Panc1 (cell line): ENCODE measurements around the gene GMPPB.

Experiments
- CTCF ChIP-seq: fragments of 450-650 bp; IDR thresholded peaks from 2 replicates; pipeline ENCODE4 v1.5.1; 2017; ENCODE audit warnings: mild to moderate bottlenecking
- POLR2AphosphoS5 ChIP-seq: IDR thresholded peaks from 2 replicates; pipeline ENCODE4 v1.6.1; 2012; ENCODE audit warnings: mild to moderate bottlenecking, low read depth, low read length, moderate library complexity
- SIN3A ChIP-seq: IDR thresholded peaks from 2 replicates; pipeline ENCODE4 v1.6.1; 2012; ENCODE audit warnings: low read depth, mild to moderate bottlenecking, low read length, moderate library complexity, borderline replicate concordance; ENCODE audit not compliant: insufficient read depth

GRCh38 chr3:49674497-49674983 is 49.2 kb downstream of the GMPPB start:
- no peak for TF ChIP-seq CTCF
- no peak for TF ChIP-seq SIN3A
- TF ChIP-seq POLR2AphosphoS5, result no peak
